Measurements from ENCODE around the gene HRH1.
"Not testable (repeated sequence)": the region's sequence is repeated elsewhere in the genome, so short reads cannot be mapped to it uniquely, and the experiment has no call there.

HRH1 gene

DNA sequence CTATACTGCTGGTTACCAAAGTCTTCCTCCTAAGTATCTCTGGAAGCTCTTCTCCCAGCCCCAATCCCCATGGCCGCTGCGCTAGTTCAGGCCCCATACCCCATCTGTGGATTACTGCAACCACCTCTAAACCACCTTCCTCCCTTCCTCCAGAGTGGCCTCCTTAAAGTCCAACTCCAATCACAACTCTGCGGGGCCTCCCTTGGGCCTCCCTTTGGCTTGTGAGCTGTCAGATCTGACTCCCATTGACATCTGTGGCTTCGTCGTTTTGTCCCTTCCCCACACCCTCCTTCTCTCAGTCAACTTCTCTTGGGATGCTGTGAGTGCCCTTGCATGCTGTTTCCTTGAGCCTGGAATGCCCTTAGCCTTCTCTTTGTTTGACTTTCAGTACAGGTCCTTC, 9.3 kb upstream of the HRH1 start:
- FAIRE-seq, result no peak

DNA sequence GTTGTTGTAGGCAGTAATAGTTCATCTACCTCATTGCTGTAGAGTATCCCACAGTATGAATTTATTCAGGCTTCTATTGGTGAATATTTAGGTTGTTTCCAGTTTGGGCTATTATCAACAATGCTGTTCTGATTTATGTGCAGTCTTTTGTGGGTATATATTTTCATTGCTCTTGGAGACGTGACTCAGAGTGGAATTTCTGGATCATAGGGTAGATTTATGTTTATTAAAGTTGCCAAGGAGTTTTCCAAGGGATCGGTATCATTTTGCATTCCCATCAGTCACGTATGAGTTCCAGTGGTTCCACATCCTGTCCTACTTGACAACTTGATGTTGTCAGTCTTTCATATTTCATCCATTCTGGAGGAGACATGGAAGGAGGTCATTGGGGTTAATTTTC, 8.4 kb upstream of the HRH1 start:
- no peak for FAIRE-seq

DNA sequence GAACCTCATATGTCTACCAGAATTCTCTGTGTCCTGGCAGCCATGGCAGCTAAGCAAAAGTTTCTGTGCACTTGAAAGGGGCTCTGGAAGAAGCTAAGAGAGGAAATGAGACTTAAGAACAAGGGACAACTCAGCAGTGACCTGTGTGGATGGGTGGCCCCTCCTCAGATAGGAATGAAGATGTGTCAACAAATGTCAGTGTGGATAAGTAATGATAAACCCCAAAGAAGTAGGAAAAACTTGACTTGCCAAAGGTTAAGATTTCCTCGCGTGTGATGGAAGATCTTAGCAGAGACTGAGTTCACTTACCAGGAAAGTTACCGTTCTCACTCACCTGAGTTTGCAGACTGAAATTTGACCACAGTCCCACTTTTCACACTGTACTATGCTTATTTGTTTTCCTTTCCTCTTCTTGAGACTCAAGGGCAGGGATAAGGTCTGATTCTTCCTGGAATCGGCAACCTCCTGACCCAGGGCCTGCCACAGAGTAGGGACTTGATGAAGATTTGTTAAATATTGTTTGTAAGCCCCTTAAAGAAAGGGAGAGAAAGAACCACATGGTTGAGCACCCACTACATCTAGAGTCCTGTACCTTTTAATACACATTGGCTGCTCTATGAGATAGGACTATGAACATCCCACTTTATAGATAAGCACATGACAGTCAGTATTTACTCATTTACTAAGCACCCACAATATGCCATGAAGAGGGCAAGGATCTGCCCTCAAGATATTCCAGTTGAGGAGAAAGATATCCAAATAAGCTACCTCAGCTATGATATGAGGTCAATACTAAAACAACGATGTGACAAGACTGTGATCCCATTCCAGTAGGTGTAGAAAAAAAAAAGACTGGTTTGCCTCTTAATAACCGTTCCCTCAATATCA, 7.3 kb upstream of the HRH1 start:
- no peak for FAIRE-seq

GRCh38 chr3:11150256-11150655, 4.0 kb upstream of the HRH1 start:
- no peak for FAIRE-seq

- FAIRE-seq, result no peak
Measured at GRCh38 chr3:11152301-11152700, 2.0 kb upstream of the HRH1 start.

DNA sequence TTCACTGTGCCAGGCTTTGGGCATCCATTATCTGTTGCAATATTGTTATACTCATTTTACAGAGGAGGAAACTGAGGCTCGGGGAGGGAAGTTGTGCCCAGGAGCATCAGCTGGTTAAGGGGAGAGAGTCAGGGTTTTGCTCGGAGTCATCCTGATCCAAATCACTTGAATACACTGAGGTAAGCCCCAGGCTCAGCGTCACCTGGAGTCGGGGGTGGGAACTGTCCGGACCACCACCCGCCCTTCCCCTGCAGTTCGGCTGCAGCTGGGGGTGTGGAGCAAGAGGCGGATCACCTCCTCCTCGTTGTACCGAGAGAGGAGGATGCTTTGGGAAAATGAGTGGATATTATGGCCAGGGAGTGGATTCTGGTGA, 646 bp downstream of the HRH1 start:
- FAIRE-seq, result no peak

- FAIRE-seq, result no peak
Measured at GRCh38 chr3:11155341-11156025, 1.2 kb downstream of the HRH1 start.

DNA sequence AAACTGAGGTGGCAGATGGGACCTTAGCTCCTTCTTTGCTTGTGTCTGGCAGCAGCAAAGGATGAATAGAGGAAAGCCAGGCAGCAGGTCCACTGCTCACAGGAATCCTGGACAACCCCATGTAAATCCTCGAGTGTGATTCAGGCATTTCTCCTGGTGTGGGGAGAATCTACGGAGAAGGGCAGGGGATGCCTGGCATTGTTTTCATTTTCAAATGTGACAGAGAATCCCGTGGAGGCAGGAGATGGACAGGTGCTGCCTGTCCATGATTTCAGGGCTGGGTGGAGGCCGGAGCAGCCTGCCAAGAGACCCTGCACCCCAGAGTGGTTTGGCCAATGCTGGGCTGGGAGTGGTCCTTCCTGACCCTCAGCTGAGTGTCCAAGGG, 1.7 kb downstream of the HRH1 start:
- no peak for FAIRE-seq

DNA sequence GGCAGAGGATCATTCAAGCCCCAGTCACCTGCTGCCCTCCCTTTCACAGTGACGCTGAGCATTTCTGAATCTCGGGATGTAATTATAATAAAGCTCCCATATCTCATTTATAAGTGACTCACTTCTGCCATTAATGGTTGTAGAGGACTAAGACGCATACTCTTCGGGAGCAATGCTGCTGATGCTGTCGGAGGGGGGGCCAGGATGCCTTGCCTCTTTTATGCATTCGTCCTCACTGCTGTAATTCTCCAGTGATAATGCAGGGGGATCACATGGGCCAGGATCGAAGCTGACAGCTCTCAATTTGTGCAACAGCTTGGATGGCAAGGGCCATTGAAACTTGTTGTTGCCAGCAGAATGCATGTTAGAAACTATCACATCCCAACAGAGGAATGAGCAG, 3.1 kb downstream of the HRH1 start:
- FAIRE-seq, result no peak

- FAIRE-seq, result peak; percentile 96
Measured at GRCh38 chr3:11159421-11159904, 5.2 kb downstream of the HRH1 start.

- no peak for FAIRE-seq
Measured at GRCh38 chr3:11161666-11162065, 7.4 kb downstream of the HRH1 start.

- no peak for FAIRE-seq
Measured at GRCh38 chr3:11162401-11163345, 8.4 kb downstream of the HRH1 start.

DNA sequence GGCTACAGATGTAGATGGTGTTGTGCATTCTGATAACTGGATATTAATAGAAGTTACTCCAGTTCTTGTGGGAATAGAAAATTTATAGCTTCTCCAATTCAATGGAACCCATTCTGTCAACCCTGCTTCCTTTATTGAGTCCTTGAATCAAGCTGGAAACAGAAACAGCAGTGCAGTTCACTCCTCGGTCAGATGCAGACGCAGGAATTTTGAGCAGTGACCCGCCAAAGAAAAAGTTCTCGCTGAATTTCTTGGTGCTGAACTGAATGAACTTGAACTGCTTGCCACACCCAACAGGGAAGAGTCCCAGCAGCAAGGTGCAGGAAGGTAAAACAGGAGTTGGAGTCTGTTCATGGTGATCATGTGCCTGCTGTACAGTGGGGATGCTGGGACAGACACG, 10.3 kb downstream of the HRH1 start:
- FAIRE-seq, result no peak

- FAIRE-seq, result no peak
Measured at GRCh38 chr3:11165476-11165875, 11.2 kb downstream of the HRH1 start.

DNA sequence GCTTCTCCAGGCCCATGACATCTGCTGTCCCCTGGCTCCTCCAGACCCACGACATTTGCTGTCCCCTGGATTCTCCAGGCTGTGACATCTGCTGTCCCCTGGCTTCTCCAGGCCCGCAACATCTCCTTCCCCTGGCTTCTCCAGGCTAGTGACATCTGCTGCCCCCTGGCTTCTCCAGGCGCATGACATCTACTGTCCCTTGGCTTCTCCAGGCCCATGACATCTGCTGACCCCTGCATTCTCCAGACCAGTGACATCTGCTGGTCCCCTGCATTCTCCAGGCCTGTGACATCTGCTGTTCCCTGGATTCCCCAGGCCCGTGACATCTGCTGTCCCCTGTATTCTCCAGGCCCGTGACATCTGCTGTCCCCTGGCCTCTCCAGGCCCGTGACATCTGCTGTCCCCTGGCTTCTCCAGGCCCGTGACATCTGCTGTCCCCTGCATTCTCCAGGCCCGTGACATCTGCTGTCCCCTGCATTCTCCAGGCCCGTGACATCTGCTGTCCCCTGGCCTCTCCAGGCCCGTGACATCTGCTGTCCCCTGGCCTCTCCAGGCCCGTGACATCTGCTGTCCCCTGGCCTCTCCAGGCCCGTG, 12.6 kb downstream of the HRH1 start:
- FAIRE-seq, result not testable (repeated sequence)

DNA sequence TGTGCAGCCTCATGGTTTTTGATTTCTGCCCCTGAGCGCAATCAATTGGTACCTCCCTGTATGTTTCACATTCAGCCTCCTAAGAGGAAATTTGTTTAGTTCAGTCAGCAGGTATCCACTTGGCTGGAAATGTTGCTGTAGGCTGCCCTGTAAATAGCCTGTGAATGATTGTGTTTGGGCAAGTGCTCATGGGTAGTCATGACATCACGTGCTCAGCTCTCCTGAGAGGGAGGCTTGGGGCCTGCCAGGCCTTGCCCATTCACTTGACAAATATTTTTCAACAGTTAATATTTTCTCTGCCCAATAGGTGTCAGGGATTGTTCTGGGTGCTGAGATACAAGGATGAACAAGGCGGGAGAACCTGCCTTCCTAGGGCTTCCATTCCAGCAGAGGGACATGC, 13.3 kb downstream of the HRH1 start:
- FAIRE-seq, result no peak

- no peak for FAIRE-seq
Measured at GRCh38 chr3:11168406-11168805, 14.1 kb downstream of the HRH1 start.

DNA sequence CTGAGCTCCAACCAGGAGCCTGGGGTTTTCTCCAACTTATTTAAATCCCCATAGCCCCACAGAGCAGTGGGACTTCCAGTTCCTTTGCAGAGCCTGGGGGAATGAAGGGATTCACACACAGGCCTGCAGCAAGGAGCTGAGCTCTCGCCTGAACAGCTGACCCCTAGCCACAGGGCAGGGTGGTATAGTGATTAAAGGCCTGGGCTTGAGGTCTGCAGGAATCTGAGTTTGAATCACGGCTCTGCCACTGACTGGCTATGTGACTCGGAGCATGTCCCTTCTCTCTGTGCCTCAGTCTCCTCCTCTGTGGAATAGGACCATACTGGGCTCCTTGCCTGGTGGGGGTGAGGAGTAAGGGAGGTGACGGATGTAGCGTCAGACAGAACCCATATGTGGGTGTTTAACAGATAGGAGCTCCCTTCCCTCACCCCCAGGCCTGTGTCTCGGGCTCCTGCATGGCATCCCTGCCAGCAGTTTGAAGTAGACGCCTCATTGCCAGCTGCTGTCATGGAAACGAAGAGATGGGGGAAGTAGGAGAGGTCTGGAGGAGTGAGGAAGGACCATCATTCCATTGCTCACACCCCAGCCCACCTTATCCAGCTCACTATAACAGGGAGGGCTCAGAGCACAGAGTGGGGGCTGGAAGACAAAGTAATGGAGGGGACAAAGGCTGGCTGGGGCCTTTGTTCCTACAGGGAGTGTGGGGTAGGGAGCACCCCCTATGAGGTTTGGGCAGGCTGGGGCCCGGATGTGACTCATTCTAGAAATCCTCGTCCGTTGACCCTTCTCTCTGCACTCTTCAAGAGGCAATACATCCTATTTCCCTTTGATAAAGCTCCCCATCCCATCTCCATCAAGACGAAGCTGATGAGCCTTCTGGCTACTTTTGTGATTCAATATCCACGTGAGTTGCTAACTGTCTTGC, 14.8 kb downstream of the HRH1 start:
- no peak for FAIRE-seq

GRCh38 chr3:11170052-11170770, 15.9 kb downstream of the HRH1 start:
- FAIRE-seq, result no peak

GRCh38 chr3:11172096-11172690, 17.9 kb downstream of the HRH1 start:
- FAIRE-seq, result no peak

Measured in endometrium (tissue), 2 donors.